IMR-90 (cell line): ENCODE results near the gene SLC18A3. TPM values are rescaled to one million over a fixed set of nuclear protein-coding genes. Genes with fewer than 3 reads are reported as not detected.

Experiments used
- ATAC-seq: fragments of 200-7000 bp; cut with Tn5 transposase; 2 replicates; pipeline ENCODE4 v1.9.1; 2020; ENCODE audit warnings: low read depth, mild to moderate bottlenecking, moderate library complexity
- BruUV-seq: library from RNA; stranded (reverse); fragments of 400-500 nt; replicated peaks from 2 replicates; lab custom pipeline; 2021; lab: Mats Ljungman, UMichigan
- CTCF ChIA-PET: fragments of 300-600 bp; formaldehyde crosslinking; extraction: SDS; loops from one replicate; lab custom pipeline; 2021; ENCODE audit warnings: antibody characterized with exemption; lab: Yijun Ruan, JAX
- POLR2A ChIA-PET: fragments of 300-600 bp; sonication (Branson Sonifier 250); formaldehyde crosslinking; loops from one replicate; lab custom pipeline; 2022; ENCODE audit warnings: antibody characterized with exemption; ENCODE audit not compliant: unreplicated experiment; lab: Charles Lee
- DNase-seq: peaks from one replicate; pipeline ENCODE4 v3.0.0; 2013
- H2AFZ ChIP-seq: replicated peaks from 2 replicates; pipeline ENCODE3; 2013; ENCODE audit warnings: low read length, mild to moderate bottlenecking; ENCODE audit not compliant: poor library complexity
- H2AK5ac ChIP-seq: 2 replicates; pipeline ENCODE4 v1.6.1; 2013; ENCODE audit warnings: low read depth, low read length, inconsistent platforms
- H2AK9ac ChIP-seq: replicated peaks from 2 replicates; pipeline ENCODE3; 2013; ENCODE audit warnings: mild to moderate bottlenecking, low read depth, low read length, moderate library complexity; ENCODE audit not compliant: poor library complexity
- H2BK120ac ChIP-seq: 2 replicates; pipeline ENCODE4 v1.6.1; 2013; ENCODE audit warnings: low read depth, low read length, inconsistent platforms
- H2BK15ac ChIP-seq: 3 replicates; pipeline ENCODE4 v1.6.1; 2013; ENCODE audit warnings: low read depth, low read length, inconsistent platforms
- H2BK20ac ChIP-seq: 2 replicates; pipeline ENCODE4 v1.6.1; 2013; ENCODE audit warnings: low read depth, mild to moderate bottlenecking, inconsistent platforms, low read length, moderate library complexity
- H2BK5ac ChIP-seq: 2 replicates; pipeline ENCODE4 v1.6.1; 2013; ENCODE audit warnings: mild to moderate bottlenecking, low read depth, low read length, inconsistent platforms; ENCODE audit not compliant: poor library complexity, severe bottlenecking
- H3K14ac ChIP-seq: replicated peaks from 2 replicates; pipeline ENCODE4 v1.6.1; 2013; ENCODE audit warnings: low read depth, low read length, inconsistent platforms
- H3K18ac ChIP-seq: 2 replicates; pipeline ENCODE4 v1.6.1; 2013; ENCODE audit warnings: low read depth, low read length, control low read depth
- H3K23ac ChIP-seq: 2 replicates; pipeline ENCODE4 v1.6.1; 2013; ENCODE audit warnings: low read depth, low read length, inconsistent platforms
- H3K27ac ChIP-seq: 2 replicates; pipeline ENCODE4 v1.5.1; 2013; ENCODE audit warnings: mild to moderate bottlenecking, control low read depth, low read length; ENCODE audit not compliant: insufficient read depth
- H3K27me3 ChIP-seq: 2 replicates; pipeline ENCODE4 v1.6.1; 2013; ENCODE audit warnings: low read length; ENCODE audit not compliant: control insufficient read depth, insufficient read depth
- H3K36me3 ChIP-seq: 2 replicates; pipeline ENCODE4 v1.6.1; 2013; ENCODE audit warnings: low read length, mixed read lengths; ENCODE audit not compliant: control insufficient read depth, insufficient read depth
- H3K4ac ChIP-seq: 2 replicates; pipeline ENCODE4 v1.6.1; 2013; ENCODE audit warnings: low read depth, low read length, inconsistent platforms
- H3K4me1 ChIP-seq: 2 replicates; pipeline ENCODE4 v1.6.1; 2013; ENCODE audit warnings: low read length, mixed read lengths; ENCODE audit not compliant: control insufficient read depth, insufficient read depth
- H3K4me2 ChIP-seq: 2 replicates; pipeline ENCODE4 v1.6.1; 2013; ENCODE audit warnings: low read depth, mild to moderate bottlenecking, control low read depth, low read length, moderate library complexity
- H3K4me3 ChIP-seq: 2 replicates; pipeline ENCODE4 v1.5.1; 2013; ENCODE audit warnings: low read depth, mild to moderate bottlenecking, control low read depth, low read length, moderate library complexity; ENCODE audit not compliant: insufficient read depth
- H3K56ac ChIP-seq: 2 replicates; pipeline ENCODE4 v1.6.1; 2013; ENCODE audit warnings: low read length, inconsistent platforms; ENCODE audit not compliant: insufficient read depth; ENCODE audit errors: extremely low read depth
- H3K79me1 ChIP-seq, 2 experiments: 2 replicates each; pipeline ENCODE4 v1.6.1; 2013; ENCODE audit warnings: low read length in 2 of 2, inconsistent platforms in 1 of 2, low read depth in 1 of 2
- H3K9ac ChIP-seq: 2 replicates; pipeline ENCODE4 v1.6.1; 2013; ENCODE audit warnings: low read depth, low read length, control low read depth
- H3K9me1 ChIP-seq: 2 replicates; pipeline ENCODE4 v1.6.1; 2013; ENCODE audit warnings: low read length, inconsistent platforms; ENCODE audit not compliant: insufficient read depth
- H3K9me3 ChIP-seq: 2 replicates; pipeline ENCODE4 v1.6.1; 2013; ENCODE audit warnings: low read length; ENCODE audit not compliant: control insufficient read depth, insufficient read depth
- H4K20me1 ChIP-seq: 2 replicates; pipeline ENCODE4 v1.6.1; 2013; ENCODE audit warnings: low read length, inconsistent platforms; ENCODE audit not compliant: insufficient read depth
- H4K5ac ChIP-seq: 2 replicates; pipeline ENCODE4 v1.6.1; 2013; ENCODE audit warnings: mild to moderate bottlenecking, low read depth, low read length, control low read depth
- H4K8ac ChIP-seq, 2 experiments: 2 replicates each; pipeline ENCODE4 v1.6.1; 2013; ENCODE audit warnings: low read depth in 2 of 2, low read length in 2 of 2, control low read depth in 1 of 2, inconsistent platforms in 1 of 2
- H4K91ac ChIP-seq: 2 replicates; pipeline ENCODE4 v1.6.1; 2013; ENCODE audit warnings: low read depth, low read length, inconsistent platforms; ENCODE audit not compliant: insufficient read depth
- BHLHE40 ChIP-seq: fragments of 150-350 bp; IDR thresholded peaks from 2 replicates; pipeline ENCODE4 v1.6.1; 2016; ENCODE audit warnings: mild to moderate bottlenecking, low read depth, low read length
- CEBPB ChIP-seq: IDR thresholded peaks from 2 replicates; pipeline ENCODE4 v1.6.1; 2012; ENCODE audit warnings: low read depth, low read length, improper control_type of control experiment
- CHD1 ChIP-seq: IDR thresholded peaks from 2 replicates; pipeline ENCODE4 v1.6.1; 2012; ENCODE audit warnings: low read depth, low read length, improper control_type of control experiment
- CTCF ChIP-seq: conservative IDR thresholded peaks from 2 replicates; pipeline ENCODE4 v1.5.1; 2012; ENCODE audit warnings: mild to moderate bottlenecking, low read depth, low read length, improper control_type of control experiment
- ELK1 ChIP-seq: fragments of 150-350 bp; IDR thresholded peaks from 2 replicates; pipeline ENCODE4 v1.6.1; 2016; ENCODE audit warnings: low read depth, mild to moderate bottlenecking, low read length, moderate library complexity, borderline replicate concordance
- MAFK ChIP-seq: IDR thresholded peaks from 2 replicates; pipeline ENCODE4 v1.6.1; 2012; ENCODE audit warnings: low read depth, low read length, improper control_type of control experiment
- MAZ ChIP-seq: IDR thresholded peaks from 2 replicates; pipeline ENCODE4 v1.6.1; 2012; ENCODE audit warnings: low read depth, mild to moderate bottlenecking, low read length, improper control_type of control experiment, moderate library complexity, borderline replicate concordance
- MXI1 ChIP-seq: IDR thresholded peaks from 2 replicates; pipeline ENCODE4 v1.6.1; 2012; ENCODE audit warnings: low read depth, mild to moderate bottlenecking, low read length, moderate library complexity, borderline replicate concordance
- NFE2L2 ChIP-seq: fragments of 150-350 bp; IDR thresholded peaks from 2 replicates; pipeline ENCODE4 v1.6.1; 2016; ENCODE audit warnings: low read depth, mild to moderate bottlenecking, low read length
- POLR2A ChIP-seq: IDR thresholded peaks from 2 replicates; pipeline ENCODE4 v1.6.1; 2012; ENCODE audit warnings: mild to moderate bottlenecking, low read depth, low read length
- RAD21 ChIP-seq: IDR thresholded peaks from 2 replicates; pipeline ENCODE4 v1.6.1; 2012; ENCODE audit warnings: low read length, improper control_type of control experiment
- RCOR1 ChIP-seq: IDR thresholded peaks from 2 replicates; pipeline ENCODE4 v1.6.1; 2012; ENCODE audit warnings: mild to moderate bottlenecking, low read length, improper control_type of control experiment; ENCODE audit not compliant: insufficient replicate concordance
- RFX5 ChIP-seq: IDR thresholded peaks from 2 replicates; pipeline ENCODE4 v1.8.0; 2012; ENCODE audit warnings: low read depth, mild to moderate bottlenecking, low read length, moderate library complexity
- SMC3 ChIP-seq: fragments of 150-350 bp; IDR thresholded peaks from 2 replicates; pipeline ENCODE4 v1.6.1; 2016; ENCODE audit warnings: low read depth, mild to moderate bottlenecking, antibody characterized with exemption, low read length, moderate library complexity
- WGBS, 2 experiments: methylation state at CpG; one replicate each; pipeline versions ENCODE4 v1.1.5 to v1.1.7; 2013; ENCODE audit warnings: missing lambda C conversion rate in 2 of 2; ENCODE audit not compliant: insufficient read length in 1 of 2; ENCODE audit errors: extremely low coverage in 2 of 2; 5-methylcytosine and 5-hydroxymethylcytosine counted together
- dilution Hi-C: fragments of 300-500 bp; cut with HindIII; formaldehyde crosslinking; loops from one replicate; pipeline ENCODE4 v1.14.3; 2018; ENCODE audit warnings: low sequenced_read_pairs; ENCODE audit not compliant: unreplicated experiment
- in situ Hi-C: fragments of 300-500 bp; cut with MboI; formaldehyde crosslinking; loops from 3 replicates; pipeline ENCODE4 v1.14.3; 2019; ENCODE audit warnings: low sequenced_read_pairs, inconsistent platforms, mixed read lengths
- intact Hi-C: fragments of 100-400 bp; cut with micrococcal nuclease; formaldehyde crosslinking; loops from 2 replicates; pipeline ENCODE4 v1.10.0; 2022
- polyA plus RNA-seq, 3 experiments: library from polyadenylated mRNA; depleted of rRNA; stranded (reverse); fragments of >200 nt; gene quantifications; 2 replicates each; pipeline ENCODE4 v1.2.3, GENCODE V29; 2012; ENCODE audit warnings: low replicate concordance in 1 of 3
- total RNA-seq: library from RNA; depleted of rRNA; stranded (reverse); fragments of >200 nt; gene quantifications from 2 replicates; pipeline ENCODE4 v1.2.3, GENCODE V29; 2012

SLC18A3 gene
- total and polyA plus RNA-seq, 2 of the 4 experiments (the other 2 are of a cell fraction) = not detected

GRCh38 chr10:49614242-49615198 is 4.4 kb downstream of the SLC18A3 start (continued):
- TF ChIP-seq MAZ = no peak

DNA sequence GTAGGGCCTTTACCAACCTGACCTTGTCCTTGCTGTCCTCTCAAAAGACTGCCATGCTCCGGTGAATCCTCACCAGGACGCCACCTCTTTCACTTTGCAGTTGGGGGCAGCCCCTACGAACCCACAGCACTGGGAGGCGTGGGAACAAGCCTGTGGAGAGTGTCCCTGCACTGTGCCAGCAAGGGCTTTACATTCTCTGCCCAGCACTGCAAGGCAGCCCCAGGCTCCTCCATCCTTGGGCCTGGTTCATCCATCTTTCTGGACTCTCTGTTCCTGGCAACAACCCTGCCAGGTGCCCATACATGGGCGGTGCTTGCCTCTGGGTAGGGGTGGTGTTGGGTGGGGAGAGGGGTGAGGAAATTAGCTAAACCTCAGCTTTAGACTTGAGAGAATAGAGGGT is 5.1 kb downstream of the SLC18A3 start:
- Histone ChIP-seq H2AFZ (no peak overlapping the region), H3K14ac (no peak overlapping the region), H3K4me1 (no peaks in the 10 kb centered on the region), H3K4ac (no peak overlapping the region), H2BK120ac (no peak overlapping the region), H3K79me1 (no peaks in the 10 kb centered on the region), H2BK20ac (no peak overlapping the region), H2BK5ac (no peak overlapping the region), H4K8ac (no peak overlapping the region), H3K9me3 (peaks cover 12% of the 10 kb centered on the region; the same call in 1 of the 2 replicates), H3K27me3 (peaks cover 77% of the 10 kb centered on the region), H3K4me2 (no peak overlapping the region), H4K20me1 (no peaks in the 10 kb centered on the region), H2AK5ac (no peak overlapping the region), H3K56ac (no peak overlapping the region), H2AK9ac (no peak overlapping the region), H3K27ac (no peak overlapping the region), H2BK15ac (no peak overlapping the region), H3K18ac (no peak overlapping the region), H3K4me3 (no peak overlapping the region), H3K9me1 (no peaks in the 10 kb centered on the region), H3K23ac (no peak overlapping the region), H3K9ac (no peak overlapping the region), H4K91ac (no peak overlapping the region), H4K5ac (no peak overlapping the region), H3K36me3 (no peaks in the 10 kb centered on the region)
- ChIA-PET POLR2A (no interaction called here), CTCF (no interaction called here)
- WGBS, 2 experiments = 58% methylated on average over 3 of the region's 5 CpGs; no CpG with 5 or more reads in 1 of the 2 experiments
- intact Hi-C loops = no loop called here
- in situ Hi-C loops = no loop called here
- DNase-seq = no peak
- ATAC-seq = no peak
- dilution Hi-C loops = no loop called here
- BruUV-seq = no TSS peak
- TF ChIP-seq BHLHE40 (no peak), MAZ (no peak), CHD1 (no peak), SMC3 (no peak), MAFK (no peak), NFE2L2 (no peak), CEBPB (no peak), MXI1 (no peak), RCOR1 (no peak), RAD21 (no peak), CTCF (no peak), POLR2A (no peak), ELK1 (no peak), RFX5 (no peak)
